GM23338 (cell line): ENCODE results near the gene SPINDOC. TPM values are rescaled to one million over a fixed set of nuclear protein-coding genes. Genes with fewer than 3 reads are reported as not detected.

Source experiments
- ATAC-seq: fragments of 200-7000 bp; cut with Tn5 transposase; 3 replicates; pipeline ENCODE4 v1.9.1; 2020
- DNase-seq: peaks from one replicate; pipeline ENCODE4 v3.0.0-alpha.2; 2015; ENCODE audit warnings: low spot score
- H2AFZ ChIP-seq: fragments of 200-600 bp; sonication (generic); 2 replicates; pipeline ENCODE4 v1.8.0; 2016; ENCODE audit warnings: antibody characterized with exemption, mild to moderate bottlenecking, moderate library complexity
- H3F3A ChIP-seq: fragments of 200-600 bp; sonication (generic); replicated peaks from 2 replicates; pipeline ENCODE4 v1.8.0; 2017; ENCODE audit warnings: antibody characterized with exemption, mixed run types, low read depth
- H3K27ac ChIP-seq: fragments of 200-600 bp; sonication (generic); 2 replicates; pipeline ENCODE4 v1.6.1; 2016; ENCODE audit warnings: low read depth
- H3K27me3 ChIP-seq: fragments of 200-600 bp; sonication (generic); 2 replicates; pipeline ENCODE4 v1.8.0; 2016; ENCODE audit warnings: mild to moderate bottlenecking, mixed run types, moderate library complexity; ENCODE audit not compliant: insufficient read depth
- H3K36me3 ChIP-seq: fragments of 200-600 bp; sonication (generic); 2 replicates; pipeline ENCODE4 v1.8.0; 2016; ENCODE audit warnings: mild to moderate bottlenecking; ENCODE audit not compliant: insufficient read depth
- H3K4me1 ChIP-seq: fragments of 200-600 bp; sonication (generic); 2 replicates; pipeline ENCODE4 v1.8.0; 2016; ENCODE audit warnings: mild to moderate bottlenecking, moderate library complexity; ENCODE audit not compliant: insufficient read depth
- H3K4me2 ChIP-seq: fragments of 200-600 bp; sonication (generic); 2 replicates; pipeline ENCODE4 v1.7.1; 2017; ENCODE audit warnings: mixed run types
- H3K4me3 ChIP-seq: fragments of 200-600 bp; sonication (generic); 2 replicates; pipeline ENCODE4 v1.6.1; 2016; ENCODE audit warnings: mixed run types
- H3K79me2 ChIP-seq: fragments of 200-600 bp; sonication (generic); replicated peaks from 2 replicates; pipeline ENCODE4 v1.8.0; 2017; ENCODE audit warnings: mild to moderate bottlenecking; ENCODE audit not compliant: insufficient read depth
- H3K9me2 ChIP-seq: fragments of 200-600 bp; sonication (generic); 2 replicates; pipeline ENCODE4 v1.8.0; 2017; ENCODE audit not compliant: insufficient read depth
- H4K20me1 ChIP-seq: fragments of 200-600 bp; sonication (generic); replicated peaks from 2 replicates; pipeline ENCODE4 v1.8.0; 2017; ENCODE audit warnings: mild to moderate bottlenecking; ENCODE audit not compliant: insufficient read depth
- H3K27ac Mint-ChIP-seq: 2 replicates; pipeline ENCODE4 v1.8.0; 2020; ENCODE audit warnings: inconsistent platforms, mild to moderate bottlenecking, moderate library complexity, mixed read lengths
- H3K27me3 Mint-ChIP-seq: 3 replicates; pipeline ENCODE4 v1.8.0; 2022; ENCODE audit warnings: low read depth, mild to moderate bottlenecking, moderate library complexity, mixed read lengths, inconsistent platforms; ENCODE audit not compliant: insufficient read depth, poor library complexity
- H3K36me3 Mint-ChIP-seq: 3 replicates; pipeline ENCODE4 v1.8.0; 2021; ENCODE audit warnings: low read depth, mild to moderate bottlenecking, inconsistent platforms, moderate library complexity, mixed read lengths
- H3K4me1 Mint-ChIP-seq: 3 replicates; pipeline ENCODE4 v1.8.0; 2020; ENCODE audit warnings: mild to moderate bottlenecking, inconsistent platforms, mixed read lengths
- H3K4me3 Mint-ChIP-seq: 3 replicates; pipeline ENCODE4 v1.8.0; 2021; ENCODE audit warnings: moderate library complexity, mild to moderate bottlenecking, inconsistent platforms, mixed read lengths
- H3K9me3 Mint-ChIP-seq: 3 replicates; pipeline ENCODE4 v1.8.0; 2020; ENCODE audit warnings: moderate library complexity, mild to moderate bottlenecking, inconsistent platforms, mixed read lengths
- CREB1 ChIP-seq: fragments of 250-450 bp; sonication (Bioruptor Pico); IDR thresholded peaks from 2 replicates; pipeline ENCODE4 v1.5.0; 2020; ENCODE audit warnings: low read depth, mild to moderate bottlenecking, moderate library complexity
- POLR2AphosphoS5 ChIP-seq: IDR thresholded peaks from 2 replicates; pipeline ENCODE4 v1.6.1; 2016; ENCODE audit warnings: antibody characterized with exemption, low read depth
- STAT1 ChIP-seq: IDR thresholded peaks from one replicate; pipeline ENCODE4 v1.6.1; 2016; ENCODE audit warnings: antibody characterized with exemption; ENCODE audit not compliant: unreplicated experiment
- polyA plus RNA-seq: library from polyadenylated mRNA; unstranded; fragments of >200 nt; fragmentation: Nextera tagmentation; extraction: Ambion mirVana; gene quantifications from 2 replicates; pipeline ENCODE4 v1.2.1, GENCODE V29; 2016
- total RNA-seq: library from RNA; depleted of rRNA; stranded (reverse); fragments of >200 nt; shearing (Covaris generic); gene quantifications from 2 replicates; pipeline ENCODE4 v1.2.3, GENCODE V29; 2014
- TF ChIP-seq, protein P1 (sequence below): fragments of 250-450 bp; sonication (Bioruptor Pico); IDR thresholded peaks from 2 replicates; pipeline ENCODE4 v1.5.0; 2020; ENCODE audit warnings: mild to moderate bottlenecking, moderate library complexity

The SPINDOC gene
- total and polyA plus RNA-seq, 2 experiments from 2014 or later: 9.4 to 84.7 TPM

DNA sequence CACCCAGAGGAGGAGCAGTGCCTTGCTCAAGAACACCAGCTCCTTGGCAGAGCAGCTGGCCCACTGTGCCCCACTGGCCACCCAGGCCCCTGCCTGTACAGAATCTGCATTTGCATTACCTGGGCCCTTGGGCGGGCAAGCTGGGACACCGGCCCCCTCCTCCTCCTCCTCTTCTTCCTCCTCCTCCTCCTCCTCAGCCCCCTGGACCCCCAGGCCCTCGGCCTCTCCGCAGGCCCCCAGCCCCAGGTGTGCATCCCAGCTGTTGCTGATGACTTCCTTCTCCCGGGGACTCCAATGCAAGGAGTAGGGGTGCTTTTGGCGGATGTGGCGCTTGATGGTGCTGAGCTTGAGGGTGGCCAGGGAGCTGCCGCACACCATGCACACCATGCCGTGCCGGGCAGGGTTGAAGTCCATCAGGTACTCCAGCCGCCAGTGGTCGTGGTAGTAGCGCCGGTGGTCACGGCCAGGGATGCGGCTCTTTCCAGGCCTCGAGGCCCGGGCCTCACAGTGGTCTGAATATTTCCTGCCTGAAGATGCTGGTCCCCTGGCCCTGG is 47.5 kb upstream of the SPINDOC start:
- Histone ChIP-seq H3F3A (peaks cover 23% of the 10 kb centered on the region), H3K4me1 (peaks cover 43% of the 10 kb centered on the region), H3K79me2 (peaks cover 47% of the 10 kb centered on the region), H3K4me2 (peak overlapping the region; percentile 98), H3K4me3 (peak overlapping the region; percentile 88; the same call in 1 of the 2 replicates), H2AFZ (no peak overlapping the region), H3K36me3 (no peaks in the 10 kb centered on the region), H3K9me2 (no peaks in the 10 kb centered on the region), H3K27me3 (peaks cover 14% of the 10 kb centered on the region), H4K20me1 (peaks cover 13% of the 10 kb centered on the region), H3K27ac (peak overlapping the region; percentile 45; the same call in 1 of the 2 replicates)
- H3K36me3 Mint-ChIP-seq: peaks cover 18% of the 10 kb centered on the region; the same call in 2 of the 3 replicates
- peaks cover 41% of the 10 kb centered on the region for H3K4me1 Mint-ChIP-seq
- TF ChIP-seq POLR2AphosphoS5 (no peak), STAT1 (no peak)
- TF ChIP-seq, protein P1, sequence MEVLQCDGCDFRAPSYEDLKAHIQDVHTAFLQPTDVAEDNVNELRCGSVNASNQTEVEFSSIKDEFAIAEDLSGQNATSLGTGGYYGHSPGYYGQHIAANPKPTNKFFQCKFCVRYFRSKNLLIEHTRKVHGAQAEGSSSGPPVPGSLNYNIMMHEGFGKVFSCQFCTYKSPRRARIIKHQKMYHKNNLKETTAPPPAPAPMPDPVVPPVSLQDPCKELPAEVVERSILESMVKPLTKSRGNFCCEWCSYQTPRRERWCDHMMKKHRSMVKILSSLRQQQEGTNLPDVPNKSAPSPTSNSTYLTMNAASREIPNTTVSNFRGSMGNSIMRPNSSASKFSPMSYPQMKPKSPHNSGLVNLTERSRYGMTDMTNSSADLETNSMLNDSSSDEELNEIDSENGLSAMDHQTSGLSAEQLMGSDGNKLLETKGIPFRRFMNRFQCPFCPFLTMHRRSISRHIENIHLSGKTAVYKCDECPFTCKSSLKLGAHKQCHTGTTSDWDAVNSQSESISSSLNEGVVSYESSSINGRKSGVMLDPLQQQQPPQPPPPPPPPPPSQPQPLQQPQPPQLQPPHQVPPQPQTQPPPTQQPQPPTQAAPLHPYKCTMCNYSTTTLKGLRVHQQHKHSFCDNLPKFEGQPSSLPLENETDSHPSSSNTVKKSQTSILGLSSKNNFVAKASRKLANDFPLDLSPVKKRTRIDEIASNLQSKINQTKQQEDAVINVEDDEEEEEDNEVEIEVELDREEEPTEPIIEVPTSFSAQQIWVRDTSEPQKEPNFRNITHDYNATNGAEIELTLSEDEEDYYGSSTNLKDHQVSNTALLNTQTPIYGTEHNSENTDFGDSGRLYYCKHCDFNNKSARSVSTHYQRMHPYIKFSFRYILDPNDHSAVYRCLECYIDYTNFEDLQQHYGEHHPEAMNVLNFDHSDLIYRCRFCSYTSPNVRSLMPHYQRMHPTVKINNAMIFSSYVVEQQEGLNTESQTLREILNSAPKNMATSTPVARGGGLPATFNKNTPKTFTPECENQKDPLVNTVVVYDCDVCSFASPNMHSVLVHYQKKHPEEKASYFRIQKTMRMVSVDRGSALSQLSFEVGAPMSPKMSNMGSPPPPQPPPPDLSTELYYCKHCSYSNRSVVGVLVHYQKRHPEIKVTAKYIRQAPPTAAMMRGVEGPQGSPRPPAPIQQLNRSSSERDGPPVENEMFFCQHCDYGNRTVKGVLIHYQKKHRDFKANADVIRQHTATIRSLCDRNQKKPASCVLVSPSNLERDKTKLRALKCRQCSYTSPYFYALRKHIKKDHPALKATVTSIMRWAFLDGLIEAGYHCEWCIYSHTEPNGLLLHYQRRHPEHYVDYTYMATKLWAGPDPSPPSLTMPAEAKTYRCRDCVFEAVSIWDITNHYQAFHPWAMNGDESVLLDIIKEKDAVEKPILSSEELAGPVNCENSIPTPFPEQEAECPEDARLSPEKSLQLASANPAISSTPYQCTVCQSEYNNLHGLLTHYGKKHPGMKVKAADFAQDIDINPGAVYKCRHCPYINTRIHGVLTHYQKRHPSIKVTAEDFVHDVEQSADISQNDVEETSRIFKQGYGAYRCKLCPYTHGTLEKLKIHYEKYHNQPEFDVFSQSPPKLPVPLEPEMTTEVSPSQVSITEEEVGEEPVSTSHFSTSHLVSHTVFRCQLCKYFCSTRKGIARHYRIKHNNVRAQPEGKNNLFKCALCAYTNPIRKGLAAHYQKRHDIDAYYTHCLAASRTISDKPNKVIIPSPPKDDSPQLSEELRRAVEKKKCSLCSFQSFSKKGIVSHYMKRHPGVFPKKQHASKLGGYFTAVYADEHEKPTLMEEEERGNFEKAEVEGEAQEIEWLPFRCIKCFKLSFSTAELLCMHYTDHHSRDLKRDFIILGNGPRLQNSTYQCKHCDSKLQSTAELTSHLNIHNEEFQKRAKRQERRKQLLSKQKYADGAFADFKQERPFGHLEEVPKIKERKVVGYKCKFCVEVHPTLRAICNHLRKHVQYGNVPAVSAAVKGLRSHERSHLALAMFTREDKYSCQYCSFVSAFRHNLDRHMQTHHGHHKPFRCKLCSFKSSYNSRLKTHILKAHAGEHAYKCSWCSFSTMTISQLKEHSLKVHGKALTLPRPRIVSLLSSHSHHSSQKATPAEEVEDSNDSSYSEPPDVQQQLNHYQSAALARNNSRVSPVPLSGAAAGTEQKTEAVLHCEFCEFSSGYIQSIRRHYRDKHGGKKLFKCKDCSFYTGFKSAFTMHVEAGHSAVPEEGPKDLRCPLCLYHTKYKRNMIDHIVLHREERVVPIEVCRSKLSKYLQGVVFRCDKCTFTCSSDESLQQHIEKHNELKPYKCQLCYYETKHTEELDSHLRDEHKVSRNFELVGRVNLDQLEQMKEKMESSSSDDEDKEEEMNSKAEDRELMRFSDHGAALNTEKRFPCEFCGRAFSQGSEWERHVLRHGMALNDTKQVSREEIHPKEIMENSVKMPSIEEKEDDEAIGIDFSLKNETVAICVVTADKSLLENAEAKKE: no peak
- peak overlapping the region; percentile 56 for H3K4me3 Mint-ChIP-seq
- DNase-seq (peak; percentile 18), ATAC-seq (no peak)
- peak overlapping the region; percentile 52; the same call in 1 of the 2 replicates for H3K27ac Mint-ChIP-seq
- H3K9me3 Mint-ChIP-seq: peaks cover 6% of the 10 kb centered on the region; the same call in 2 of the 3 replicates
- peaks cover 46% of the 10 kb centered on the region for H3K27me3 Mint-ChIP-seq

DNA sequence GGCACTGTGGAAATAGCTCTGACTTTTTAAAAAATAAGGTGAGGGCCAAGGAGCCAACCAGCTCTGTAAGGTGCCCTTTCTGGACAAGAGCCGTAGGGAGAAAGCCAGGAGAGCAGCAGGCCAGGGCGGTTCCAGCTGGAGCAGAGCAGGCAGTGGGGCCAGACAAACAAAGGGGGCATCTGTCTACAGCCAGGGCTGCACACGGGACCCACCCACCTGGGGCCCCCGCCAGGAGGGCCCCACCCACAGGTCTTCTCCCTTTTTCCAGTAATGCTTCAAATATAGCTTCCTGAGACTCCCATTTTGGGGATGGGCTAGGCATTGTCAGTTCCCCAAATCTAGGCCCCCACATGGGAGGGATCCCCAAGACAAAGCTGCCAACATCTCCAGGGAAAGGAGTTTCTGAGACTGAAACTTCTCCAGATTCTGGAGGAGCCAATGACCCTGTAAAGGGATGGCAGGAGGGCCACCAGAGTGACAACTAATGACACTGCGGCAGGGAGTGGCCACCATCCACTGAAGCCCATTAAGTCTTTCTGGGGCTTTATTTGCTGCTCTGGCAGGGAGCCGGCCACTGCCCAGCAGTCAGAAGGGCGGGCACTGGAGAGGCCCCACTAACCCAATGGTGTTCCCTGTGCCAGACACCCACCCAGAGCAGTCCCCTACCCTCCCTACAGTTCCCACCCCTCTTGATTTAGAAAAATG is 46.6 kb upstream of the SPINDOC start:
- peaks cover 37% of the 10 kb centered on the region for H3K4me1 ChIP-seq
- no peaks in the 10 kb centered on the region for H3K36me3 ChIP-seq
- no peak overlapping the region for H3K27ac ChIP-seq
- Mint-ChIP-seq H3K27me3 (peaks cover 41% of the 10 kb centered on the region), H3K9me3 (peaks cover 6% of the 10 kb centered on the region; the same call in 2 of the 3 replicates), H3K4me3 (peak overlapping the region; percentile 91), H3K27ac (no peak overlapping the region), H3K36me3 (peaks cover 18% of the 10 kb centered on the region; the same call in 2 of the 3 replicates), H3K4me1 (peaks cover 37% of the 10 kb centered on the region)
- ATAC-seq (no peak), DNase-seq (no peak)
- H3K4me3 ChIP-seq: peak overlapping the region; percentile 88
- H3K27me3 ChIP-seq: peaks cover 23% of the 10 kb centered on the region
- no peak overlapping the region for H2AFZ ChIP-seq
- H3K79me2 ChIP-seq: peaks cover 40% of the 10 kb centered on the region
- peaks cover 12% of the 10 kb centered on the region for H4K20me1 ChIP-seq
- H3F3A ChIP-seq: peaks cover 17% of the 10 kb centered on the region
- H3K9me2 ChIP-seq: no peaks in the 10 kb centered on the region
- peak overlapping the region; percentile 98 for H3K4me2 ChIP-seq
- TF ChIP-seq, protein P1: no peak
- no peak for TF ChIP-seq CREB1 (CRISPR knock-in tag)
